Muscle of arm (tissue), 12 donors: Measurements from ENCODE around the gene SACS. TPM values are rescaled to one million over a fixed set of nuclear protein-coding genes. Genes with fewer than 3 reads are reported as not detected.

Experiments
- DNase-seq: peaks from one replicate; pipeline ENCODE4 v3.0.0-alpha.2; 2013
- polyA plus RNA-seq, 12 donors: library from polyadenylated mRNA; unstranded; fragments of 120-200 nt; gene quantifications; one replicate each; pipeline ENCODE4 v1.2.1, GENCODE V29; 2013; ENCODE audit not compliant: insufficient read length in 12 of 12

SACS gene
- polyA plus RNA-seq, 12 donors = 22.9 to 75.7 (median 54.4) TPM

DNA sequence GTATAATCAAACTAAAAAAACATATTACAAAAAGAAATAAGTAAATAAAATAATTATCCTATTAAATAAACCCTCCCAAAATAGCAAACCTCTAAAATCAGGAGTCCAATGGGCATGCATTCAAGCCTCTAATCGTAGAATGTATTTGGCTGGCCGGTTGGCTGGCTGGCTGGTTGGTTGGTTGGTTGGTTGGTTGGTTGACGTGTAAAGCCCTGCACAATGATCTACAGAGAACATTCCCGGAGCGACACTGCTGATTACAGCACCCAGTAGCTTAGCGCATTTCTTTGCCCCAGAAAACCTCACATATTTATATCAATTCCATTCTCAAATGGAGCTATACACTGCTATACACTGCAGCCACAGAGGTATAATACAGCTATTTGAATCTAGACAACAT, 65.6 kb downstream of the SACS start:
- no peak for DNase-seq

DNA sequence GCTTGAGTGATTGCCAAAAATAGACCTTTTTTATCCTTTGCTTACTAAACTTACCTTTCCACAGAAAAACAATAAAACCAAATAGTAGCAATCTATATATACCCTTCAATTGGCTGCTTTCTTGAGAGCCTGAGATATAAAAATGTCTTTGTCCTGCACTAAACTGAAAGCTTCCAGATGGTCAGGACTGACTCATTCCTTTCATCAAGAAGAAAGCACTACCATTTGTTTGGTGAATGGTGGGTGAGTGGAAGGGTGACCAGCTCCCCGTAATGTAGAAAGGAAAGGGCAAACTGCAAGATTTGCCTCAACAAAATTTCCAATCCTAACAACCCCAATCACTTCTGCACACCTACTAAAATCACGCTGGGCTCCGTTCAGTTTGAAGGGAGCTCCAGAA, 67.8 kb downstream of the SACS start:
- DNase-seq = no peak

- DNase-seq = no peak
Observed at GRCh38 chr13:23359882-23360281, 73.6 kb downstream of the SACS start.

DNA sequence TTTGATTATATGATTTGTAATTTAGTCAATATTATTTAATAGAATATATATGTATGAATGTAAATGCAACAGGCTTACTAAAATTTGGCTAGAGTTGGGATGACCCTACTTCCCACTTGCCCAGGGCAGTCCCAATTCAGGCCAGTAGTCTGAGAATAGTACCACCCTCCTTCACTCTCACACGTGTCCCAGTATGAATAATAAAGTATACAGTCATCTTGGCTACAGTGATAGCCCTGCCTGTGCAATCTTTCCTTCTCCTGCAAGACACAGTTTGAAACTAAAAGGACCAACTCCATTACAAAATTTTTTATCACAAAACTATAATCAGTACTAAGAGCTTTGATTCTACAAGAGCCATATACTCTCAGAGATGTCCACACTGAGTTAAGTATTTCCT, 76.2 kb downstream of the SACS start:
- no peak for DNase-seq

GRCh38 chr13:23356368-23356767, 77.1 kb downstream of the SACS start:
- DNase-seq = no peak

- DNase-seq = no peak
Observed at GRCh38 chr13:23354520-23354919, 79.0 kb downstream of the SACS start.

DNA sequence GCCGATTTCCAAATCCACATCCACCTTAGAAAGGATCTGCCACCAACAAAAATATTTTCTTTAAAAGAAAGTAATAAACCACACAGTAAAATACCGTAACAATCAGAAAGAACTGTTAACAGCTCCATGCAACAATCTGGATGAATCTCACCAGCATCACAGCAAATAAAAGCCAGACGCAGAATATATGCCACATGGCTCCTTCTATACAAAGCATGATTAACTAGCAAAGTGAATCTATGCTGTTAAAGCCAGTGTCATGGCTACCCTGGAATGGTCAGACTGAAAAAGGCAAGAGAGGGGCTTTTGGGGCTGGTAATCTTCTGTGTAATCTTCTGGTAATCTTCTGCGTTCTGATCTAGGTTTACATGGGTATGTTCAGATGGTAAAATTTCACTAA, 81.3 kb downstream of the SACS start:
- no peak for DNase-seq

DNA sequence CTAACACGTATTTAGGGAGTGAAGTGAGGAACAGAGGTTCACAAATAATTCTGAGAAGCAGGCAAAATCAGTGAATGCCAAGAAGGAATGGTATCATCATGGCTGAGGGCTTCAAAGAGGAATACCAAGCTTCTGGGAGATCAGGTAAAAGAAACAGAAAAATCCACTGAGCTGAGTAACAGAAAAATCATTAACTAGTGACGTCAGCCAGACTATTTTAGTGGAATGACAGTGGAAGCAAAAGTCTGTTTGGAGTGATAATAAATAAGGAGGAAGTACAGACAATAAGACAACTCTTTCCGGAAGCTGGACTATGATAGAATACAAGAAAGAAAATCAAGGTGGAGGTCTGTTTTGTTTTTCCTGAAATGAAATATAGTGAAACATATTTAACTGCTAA, 83.5 kb downstream of the SACS start:
- no peak for DNase-seq

GRCh38 chr13:23349161-23349897, 84.2 kb downstream of the SACS start:
- DNase-seq = no peak

DNA sequence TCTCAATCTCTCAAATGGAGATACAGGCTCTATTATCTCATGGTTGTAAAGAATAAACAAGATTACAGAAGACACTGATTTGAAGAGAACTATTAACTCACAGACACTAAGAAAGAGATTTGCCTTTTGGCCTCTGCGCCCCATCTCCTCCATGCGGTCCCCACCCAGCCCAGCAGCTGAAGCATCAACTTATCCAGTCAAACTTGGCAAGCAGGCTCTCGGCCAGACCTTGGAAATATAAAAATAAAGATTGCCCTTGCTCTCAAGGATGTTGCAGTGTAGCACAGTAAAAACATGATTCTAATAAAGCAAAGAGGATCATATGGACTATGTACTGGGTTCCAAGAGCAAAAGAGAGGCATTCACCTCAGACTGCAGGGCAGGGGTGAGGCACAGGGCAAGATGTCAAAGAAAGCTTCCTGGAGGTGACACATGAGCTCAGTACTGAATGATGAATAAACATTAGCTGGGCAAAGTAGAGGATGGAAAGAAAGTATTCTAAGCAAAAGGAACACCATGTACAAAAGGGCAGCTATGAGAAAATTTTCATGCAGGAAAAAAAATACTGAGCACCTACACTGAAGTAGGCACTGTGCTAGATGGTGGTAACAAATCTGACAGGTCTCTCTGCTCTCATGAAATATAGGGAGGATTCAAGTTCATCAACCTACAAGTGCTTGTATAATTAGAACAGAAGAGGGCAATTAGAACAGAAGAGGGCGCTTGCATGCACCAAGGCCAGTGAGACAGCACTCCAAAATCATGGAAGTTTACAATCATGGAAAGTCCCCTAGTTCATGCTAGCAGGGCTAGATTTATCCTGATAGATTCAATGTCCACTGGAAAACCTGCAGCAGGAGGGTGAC, 85.0 kb downstream of the SACS start:
- no peak for DNase-seq

GRCh38 chr13:23347601-23348000, 85.9 kb downstream of the SACS start:
- DNase-seq = no peak

DNA sequence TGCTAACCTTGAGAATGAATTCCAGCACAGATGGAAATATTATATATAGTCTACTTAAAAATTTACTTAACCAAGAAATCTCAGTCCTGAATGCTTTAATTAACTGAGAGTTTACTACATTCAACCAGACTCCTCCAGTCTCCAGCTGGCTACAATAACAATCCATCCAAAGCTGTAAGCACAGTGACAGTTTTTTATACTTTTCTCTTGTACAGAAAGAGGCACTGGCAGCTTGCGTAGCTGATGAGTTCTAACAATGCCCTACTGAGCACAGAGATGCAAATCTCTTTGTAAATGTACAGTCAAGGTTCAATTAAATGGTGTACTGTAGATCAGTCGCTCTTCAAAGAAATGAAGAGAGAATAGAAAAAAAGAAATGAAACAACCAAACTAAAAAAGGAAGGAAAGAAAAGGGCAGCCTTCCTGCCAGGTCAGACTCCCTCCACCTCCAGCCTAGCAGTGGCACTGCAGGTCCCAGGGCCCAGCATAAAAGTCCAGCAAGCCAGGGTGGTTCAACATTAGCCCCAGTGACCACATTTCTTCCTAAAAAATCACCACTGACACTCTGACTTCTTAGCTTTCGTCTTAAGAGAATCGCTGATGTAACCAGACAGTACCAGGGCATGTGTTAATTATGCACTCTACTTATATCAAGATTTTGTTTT, 88.4 kb downstream of the SACS start:
- DNase-seq = no peak

- DNase-seq = no peak
Observed at GRCh38 chr13:23339225-23339624, 94.3 kb downstream of the SACS start.

- no peak for DNase-seq
Observed at GRCh38 chr13:23330356-23330755, 103.1 kb downstream of the SACS start.

GRCh38 chr13:23325191-23325590, 108.3 kb downstream of the SACS start:
- no peak for DNase-seq

DNA sequence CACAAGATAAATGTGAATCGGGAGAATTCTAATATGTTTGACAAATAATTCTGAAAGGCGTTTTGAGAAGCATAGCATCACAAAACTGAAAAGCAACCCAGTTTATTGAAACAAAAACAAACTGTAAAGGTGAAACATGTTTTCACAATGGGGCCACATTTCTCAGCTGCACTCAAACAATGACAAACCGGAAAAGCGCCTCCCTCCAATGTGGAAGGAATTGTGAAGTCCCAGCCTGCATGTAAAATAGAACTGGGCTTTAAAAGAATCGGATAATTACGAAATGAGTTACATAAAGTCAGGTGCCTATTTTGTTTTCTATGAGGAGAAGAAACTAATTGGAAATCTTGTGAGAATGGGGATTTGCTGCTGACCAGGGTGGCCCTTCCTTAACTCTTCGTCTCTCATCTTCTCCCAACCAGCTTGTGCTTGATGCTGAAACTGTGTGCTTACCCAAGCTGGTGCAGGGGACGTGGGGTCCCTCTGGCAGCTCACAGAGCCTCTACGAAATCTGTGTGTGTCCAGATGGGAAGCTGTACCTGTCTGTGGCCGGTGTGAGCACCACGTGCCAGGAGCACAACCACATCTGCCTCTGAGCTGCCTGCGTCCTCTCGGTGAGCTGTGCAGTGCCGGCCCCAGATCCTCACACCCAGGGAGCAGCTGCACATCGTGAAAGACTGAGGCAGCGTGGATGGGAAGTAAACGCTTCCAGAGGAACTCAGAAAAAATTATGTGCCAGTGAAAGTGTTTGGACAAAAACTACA, 109.4 kb downstream of the SACS start:
- peak; percentile 15 for DNase-seq

DNA sequence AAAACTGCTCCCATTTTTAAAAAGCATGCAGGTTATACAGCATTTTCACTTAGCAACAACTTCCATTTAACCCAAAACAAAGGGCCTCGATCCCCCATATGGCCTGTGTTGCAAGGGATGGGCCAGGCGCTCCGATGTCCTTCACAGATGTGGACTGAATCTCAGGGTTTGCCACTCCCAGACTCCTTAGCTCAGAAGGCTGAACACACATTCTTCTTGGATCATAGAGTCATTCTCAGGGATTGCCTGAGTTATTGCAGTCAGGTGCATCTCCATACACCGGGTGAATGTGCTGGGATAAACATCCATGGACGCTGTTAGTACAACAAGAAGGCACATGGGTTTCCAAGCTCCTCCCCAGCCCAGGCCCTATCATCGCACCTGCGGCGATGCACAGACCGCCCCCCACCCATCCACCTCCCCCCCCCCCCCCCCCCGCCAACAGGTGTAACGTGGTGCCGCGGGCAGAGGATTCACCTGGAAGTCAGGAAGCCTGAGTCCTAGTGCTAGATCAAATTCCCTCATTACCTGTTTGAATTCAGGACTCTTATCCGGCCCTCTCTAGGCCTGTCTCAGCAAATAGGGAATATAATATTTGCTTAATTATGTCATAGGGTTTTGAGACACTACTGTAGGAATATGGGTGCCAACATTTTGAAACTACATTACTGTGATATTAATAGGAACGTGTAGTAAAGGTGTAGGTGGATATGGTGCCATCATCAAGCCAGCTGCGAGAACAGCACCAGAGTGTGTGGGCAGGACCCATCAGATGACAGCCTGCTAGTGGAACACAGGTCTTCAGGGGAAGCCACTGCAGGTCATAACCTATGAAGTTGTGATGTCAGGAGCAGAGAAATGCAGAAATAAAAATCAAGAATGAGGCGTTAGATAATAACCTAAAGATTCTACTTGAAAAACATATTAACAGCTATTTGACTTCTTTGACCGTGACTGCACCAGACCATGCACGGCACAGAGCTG, 110.9 kb downstream of the SACS start:
- DNase-seq = no peak

- DNase-seq = peak; percentile 79
Observed at GRCh38 chr13:23321535-23322241, 111.8 kb downstream of the SACS start.

GRCh38 chr13:23320926-23321534, 112.5 kb downstream of the SACS start:
- DNase-seq = no peak

- DNase-seq = no peak
Observed at GRCh38 chr13:23319883-23320224, 113.6 kb downstream of the SACS start.
